Stimulated activated naive CD8-positive, alpha-beta T cell treated with anti-CD3 and anti-CD28 coated beads, Interleukin-15, Interleukin-2, amounts not matched to agents 100 ng/mL and 50 ng/mL, for 24 hours (primary cell): ENCODE measurements around the gene ASH1L.
"Not testable (repeated sequence)": the region's sequence is repeated elsewhere in the genome, so short reads cannot be mapped to it uniquely, and the experiment has no call there.

Experiments used
- H3K27ac Mint-ChIP-seq: one replicate; pipeline ENCODE4 v1.8.0; 2021; ENCODE audit warnings: mild to moderate bottlenecking, mixed read lengths
- H3K27me3 Mint-ChIP-seq: one replicate; pipeline ENCODE4 v1.8.0; 2021; ENCODE audit warnings: mixed read lengths
- H3K36me3 Mint-ChIP-seq: one replicate; pipeline ENCODE4 v1.8.0; 2021; ENCODE audit warnings: low read depth, mixed read lengths
- H3K4me1 Mint-ChIP-seq: one replicate; pipeline ENCODE4 v1.8.0; 2021; ENCODE audit warnings: low read depth, mixed read lengths
- H3K4me3 Mint-ChIP-seq: one replicate; pipeline ENCODE4 v1.8.0; 2021; ENCODE audit warnings: mild to moderate bottlenecking, mixed read lengths
- H3K9me3 Mint-ChIP-seq: one replicate; pipeline ENCODE4 v1.8.0; 2021; ENCODE audit warnings: mixed read lengths

ASH1L gene

GRCh38 chr1:155458111-155458510 is 104.5 kb downstream of the ASH1L start:
- Mint-ChIP-seq H3K27me3 (no peaks in the 10 kb centered on the region), H3K4me1 (peaks cover 20% of the 10 kb centered on the region), H3K4me3 (no peak overlapping the region), H3K36me3 (peaks cover 50% of the 10 kb centered on the region), H3K9me3 (no peaks in the 10 kb centered on the region), H3K27ac (no peak overlapping the region)

- Mint-ChIP-seq H3K27me3 (no peaks in the 10 kb centered on the region), H3K9me3 (no peaks in the 10 kb centered on the region), H3K4me1 (peaks cover 16% of the 10 kb centered on the region), H3K36me3 (peaks cover 45% of the 10 kb centered on the region), H3K27ac (no peak overlapping the region), H3K4me3 (no peak overlapping the region)
Measured at GRCh38 chr1:155457266-155457665, 105.3 kb downstream of the ASH1L start.

DNA sequence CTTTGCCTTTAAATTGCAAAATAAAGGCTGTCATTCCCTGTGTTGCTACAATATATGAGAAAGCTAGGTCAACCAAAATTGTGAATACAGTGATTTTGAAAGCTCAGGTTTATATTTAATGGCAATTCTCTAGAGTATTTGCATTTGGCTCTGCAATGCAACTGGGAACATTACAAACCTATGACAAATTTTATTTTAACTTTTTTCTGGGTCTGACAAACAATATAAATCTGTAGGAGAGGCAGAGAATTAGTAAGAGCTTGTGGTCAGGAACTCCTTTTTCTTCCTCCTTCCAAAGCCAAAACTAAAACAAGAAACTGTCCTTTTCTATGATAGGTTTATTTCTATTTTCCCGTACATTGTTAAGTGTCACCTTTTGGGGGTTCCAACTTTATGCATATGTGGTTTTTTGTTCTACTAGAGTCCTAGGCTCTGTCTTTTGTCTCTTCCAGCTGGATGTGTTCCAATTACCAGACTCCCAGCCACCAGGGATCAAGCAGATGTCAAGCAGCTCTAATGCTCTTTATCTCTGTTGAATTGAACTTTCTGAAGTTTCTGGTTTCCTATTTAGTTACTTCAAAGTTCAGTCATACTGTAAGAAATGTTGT is 106.9 kb downstream of the ASH1L start:
- Mint-ChIP-seq H3K4me1 (peaks cover 16% of the 10 kb centered on the region), H3K27me3 (no peaks in the 10 kb centered on the region), H3K36me3 (peaks cover 42% of the 10 kb centered on the region), H3K27ac (no peak overlapping the region), H3K9me3 (no peaks in the 10 kb centered on the region), H3K4me3 (no peak overlapping the region)

GRCh38 chr1:155454096-155454495 is 108.5 kb downstream of the ASH1L start:
- no peak overlapping the region for H3K4me3 Mint-ChIP-seq
- no peaks in the 10 kb centered on the region for H3K9me3 Mint-ChIP-seq
- H3K4me1 Mint-ChIP-seq, result peaks cover 16% of the 10 kb centered on the region
- H3K36me3 Mint-ChIP-seq, result peaks cover 45% of the 10 kb centered on the region
- no peak overlapping the region for H3K27ac Mint-ChIP-seq
- no peaks in the 10 kb centered on the region for H3K27me3 Mint-ChIP-seq

DNA sequence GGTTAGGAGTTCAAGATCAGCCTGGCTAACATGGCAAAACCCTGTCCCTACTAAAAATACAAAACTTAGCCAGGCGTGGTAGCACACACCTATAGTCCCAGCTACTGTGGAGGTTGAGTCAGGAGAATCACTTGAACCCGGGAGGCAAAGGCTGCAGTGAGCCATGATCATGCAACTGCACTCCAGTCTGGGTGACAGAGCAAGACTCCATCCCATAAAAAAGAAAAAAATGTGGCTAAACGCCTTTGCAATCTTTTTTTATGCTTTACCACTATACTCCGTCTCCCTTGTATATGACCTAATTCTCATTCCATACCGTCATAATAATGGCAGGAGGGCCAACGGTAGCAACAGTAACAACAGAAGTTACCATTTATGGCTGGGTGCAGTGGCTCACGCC is 109.5 kb downstream of the ASH1L start:
- Mint-ChIP-seq H3K27me3 (no peaks in the 10 kb centered on the region), H3K9me3 (no peaks in the 10 kb centered on the region), H3K4me1 (peaks cover 16% of the 10 kb centered on the region), H3K36me3 (peaks cover 43% of the 10 kb centered on the region), H3K27ac (no peak overlapping the region), H3K4me3 (no peak overlapping the region)

DNA sequence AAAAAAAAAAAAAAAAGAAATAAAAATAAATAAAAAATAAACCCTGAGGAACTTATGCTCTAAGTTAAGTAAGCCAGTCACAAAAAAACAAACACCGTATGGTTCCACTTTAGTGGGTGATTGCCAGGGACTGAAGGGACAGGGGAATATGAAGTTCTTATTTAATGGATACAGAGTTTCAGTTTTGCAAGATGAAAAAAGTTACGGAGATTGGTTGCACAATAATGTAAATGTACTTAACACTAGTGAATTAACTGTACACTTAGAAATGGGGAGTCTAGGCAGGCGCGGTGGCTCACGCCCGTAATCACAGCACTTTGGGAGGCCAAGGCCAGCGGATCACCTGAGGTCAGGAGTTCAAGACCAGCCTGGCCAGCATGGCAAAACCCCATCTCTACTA is 111.4 kb downstream of the ASH1L start:
- Mint-ChIP-seq H3K9me3 (no peaks in the 10 kb centered on the region), H3K4me1 (peaks cover 6% of the 10 kb centered on the region), H3K27ac (no peak overlapping the region), H3K36me3 (peaks cover 35% of the 10 kb centered on the region), H3K27me3 (no peaks in the 10 kb centered on the region), H3K4me3 (no peak overlapping the region)

- H3K4me3 Mint-ChIP-seq, H3K27ac Mint-ChIP-seq, H3K4me1 Mint-ChIP-seq, H3K27me3 Mint-ChIP-seq, H3K9me3 Mint-ChIP-seq: not testable (repeated sequence)
- peaks cover 18% of the 10 kb centered on the region for H3K36me3 Mint-ChIP-seq
Measured at GRCh38 chr1:155442431-155442830, 120.2 kb downstream of the ASH1L start.

DNA sequence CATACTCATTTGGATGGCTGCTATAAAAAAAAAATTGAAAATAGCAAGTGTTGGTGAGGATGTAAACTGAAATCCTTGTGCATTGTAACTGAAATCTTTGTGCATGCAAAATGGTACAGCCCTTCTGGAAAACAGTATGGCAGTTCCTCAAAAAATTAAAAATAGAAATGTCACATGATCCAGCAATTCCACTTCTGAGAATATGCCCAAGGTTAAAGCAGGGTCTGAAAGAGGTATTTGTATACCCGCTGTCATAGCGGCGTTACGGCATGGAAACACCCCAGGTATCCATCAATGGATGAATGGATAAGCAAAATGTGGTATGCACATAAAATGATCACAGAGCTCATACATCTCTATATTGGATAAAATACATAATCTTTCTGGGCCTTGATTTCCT is 125.2 kb downstream of the ASH1L start:
- Mint-ChIP-seq H3K27ac (no peak overlapping the region), H3K36me3 (peaks cover 34% of the 10 kb centered on the region), H3K4me1 (no peaks in the 10 kb centered on the region), H3K4me3 (no peak overlapping the region), H3K27me3 (no peaks in the 10 kb centered on the region), H3K9me3 (no peaks in the 10 kb centered on the region)

DNA sequence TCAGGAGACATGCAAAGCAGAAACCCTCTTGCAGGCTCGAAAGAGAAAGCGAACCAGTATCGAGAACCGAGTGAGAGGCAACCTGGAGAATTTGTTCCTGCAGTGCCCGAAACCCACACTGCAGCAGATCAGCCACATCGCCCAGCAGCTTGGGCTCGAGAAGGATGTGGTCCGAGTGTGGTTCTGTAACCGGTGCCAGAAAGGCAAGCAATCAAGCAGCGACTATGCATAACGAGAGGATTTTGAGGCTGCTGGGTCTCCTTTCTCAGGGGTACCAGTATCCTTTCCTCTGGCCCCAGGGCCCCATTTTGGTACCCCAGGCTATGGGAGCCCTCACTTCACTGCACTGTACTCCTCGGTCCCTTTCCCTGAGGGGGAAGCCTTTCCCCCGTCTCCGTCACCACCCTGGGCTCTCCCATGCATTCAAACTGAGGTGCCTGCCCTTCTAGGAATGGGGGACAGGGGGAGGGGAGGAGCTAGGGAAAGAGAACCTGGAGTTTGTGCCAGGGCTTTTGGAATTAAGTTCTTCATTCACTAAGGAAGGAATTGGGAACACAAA is 128.7 kb downstream of the ASH1L start:
- not testable (repeated sequence) for H3K4me3 Mint-ChIP-seq, H3K9me3 Mint-ChIP-seq, H3K4me1 Mint-ChIP-seq, H3K27ac Mint-ChIP-seq, H3K27me3 Mint-ChIP-seq
- peaks cover 48% of the 10 kb centered on the region for H3K36me3 Mint-ChIP-seq

- H3K4me3 Mint-ChIP-seq, H3K4me1 Mint-ChIP-seq, H3K27me3 Mint-ChIP-seq, H3K27ac Mint-ChIP-seq, H3K9me3 Mint-ChIP-seq: not testable (repeated sequence)
- H3K36me3 Mint-ChIP-seq, result peaks cover 42% of the 10 kb centered on the region
Measured at GRCh38 chr1:155433128-155433830, 129.3 kb downstream of the ASH1L start.

GRCh38 chr1:155424091-155424490 is 138.5 kb downstream of the ASH1L start:
- peaks cover 6% of the 10 kb centered on the region for H3K4me1 Mint-ChIP-seq

GRCh38 chr1:155420788-155421187 is 141.8 kb downstream of the ASH1L start:
- peaks cover 6% of the 10 kb centered on the region for H3K4me1 Mint-ChIP-seq
- peaks cover 5% of the 10 kb centered on the region for H3K36me3 Mint-ChIP-seq
- H3K4me3 Mint-ChIP-seq, result no peak overlapping the region
- no peak overlapping the region for H3K27ac Mint-ChIP-seq
- H3K27me3 Mint-ChIP-seq, result no peaks in the 10 kb centered on the region
- H3K9me3 Mint-ChIP-seq, result no peaks in the 10 kb centered on the region

More at GRCh38 chr1:155424091-155424490, 138.5 kb downstream of the ASH1L start:
- H3K4me3 Mint-ChIP-seq, result no peak overlapping the region
- H3K27me3 Mint-ChIP-seq, result no peaks in the 10 kb centered on the region
- peaks cover 5% of the 10 kb centered on the region for H3K36me3 Mint-ChIP-seq
- no peaks in the 10 kb centered on the region for H3K9me3 Mint-ChIP-seq
- no peak overlapping the region for H3K27ac Mint-ChIP-seq

- not testable (repeated sequence) for H3K4me1 Mint-ChIP-seq, H3K27ac Mint-ChIP-seq, H3K9me3 Mint-ChIP-seq, H3K27me3 Mint-ChIP-seq, H3K4me3 Mint-ChIP-seq
- peaks cover 12% of the 10 kb centered on the region for H3K36me3 Mint-ChIP-seq
Measured at GRCh38 chr1:155411840-155412239, 150.8 kb downstream of the ASH1L start.

GRCh38 chr1:155410931-155411330 is 151.7 kb downstream of the ASH1L start:
- no peaks in the 10 kb centered on the region for H3K9me3 Mint-ChIP-seq
- no peak overlapping the region for H3K27ac Mint-ChIP-seq
- H3K36me3 Mint-ChIP-seq, result peaks cover 12% of the 10 kb centered on the region
- H3K27me3 Mint-ChIP-seq, result no peaks in the 10 kb centered on the region
- H3K4me1 Mint-ChIP-seq, result no peaks in the 10 kb centered on the region
- no peak overlapping the region for H3K4me3 Mint-ChIP-seq

GRCh38 chr1:155396874-155397476 is 165.6 kb downstream of the ASH1L start:
- Mint-ChIP-seq H3K4me3 (no peak overlapping the region), H3K27ac (no peak overlapping the region), H3K9me3 (peaks cover 2% of the 10 kb centered on the region), H3K27me3 (no peaks in the 10 kb centered on the region), H3K4me1 (no peaks in the 10 kb centered on the region), H3K36me3 (peaks cover 41% of the 10 kb centered on the region)
